Tibial artery (tissue), 4 donors: ENCODE measurements around the gene NADSYN1.

Source experiments
- DNase-seq, 2 donors: peaks; one replicate each; pipeline ENCODE4 v3.0.0-alpha.2; 2019
- H3K27ac ChIP-seq, 2 donors: fragments of 200-600 bp; sonication (generic) in 1 of 2; 1 replicate in 1 of 2; 2 replicates in 1 of 2; pipeline ENCODE4 v1.5.1; 2018 to 2019; ENCODE audit warnings: mild to moderate bottlenecking in 1 of 2
- H3K27me3 ChIP-seq, 2 donors: fragments of 200-600 bp; sonication (generic) in 1 of 2; one replicate each; pipeline versions ENCODE4 v1.5.1 to v1.6.0; 2016 to 2019
- H3K36me3 ChIP-seq, 3 donors: fragments of 200-600 bp; sonication (generic) in 2 of 3; one replicate each; pipeline ENCODE4 v1.5.1; 2016 to 2019; ENCODE audit warnings: mild to moderate bottlenecking in 2 of 3
- H3K4me1 ChIP-seq, 4 donors: fragments of 200-600 bp; sonication (generic) in 2 of 4; 1 replicate in 3 of 4; 2 replicates in 1 of 4; pipeline ENCODE4 v1.5.1; 2016 to 2019
- H3K4me3 ChIP-seq, 2 donors: fragments of 200-600 bp; sonication (generic) in 1 of 2; 1 replicate in 1 of 2; 2 replicates in 1 of 2; pipeline ENCODE4 v1.5.1; 2018 to 2019; ENCODE audit warnings: mild to moderate bottlenecking in 2 of 2
- H3K9me3 ChIP-seq, 3 donors: fragments of 200-600 bp; sonication (generic) in 1 of 3; one replicate each; pipeline ENCODE4 v1.5.1; 2016 to 2019
- intact Hi-C: fragments of 100-400 bp; cut with DNase I; formaldehyde crosslinking; loops from one replicate; pipeline ENCODE4 v1.15.0; 2023; ENCODE audit warnings: low total_unique reads
- TF ChIP-seq, protein P1 (sequence below), 2 experiments: fragments of 200-600 bp in 1 of 2; fragments of 450-650 bp in 1 of 2; IDR thresholded peaks; one replicate each; pipeline ENCODE4 v1.5.1; 2017 to 2019; ENCODE audit warnings: antibody characterized with exemption in 2 of 2, mild to moderate bottlenecking in 1 of 2, moderate library complexity in 1 of 2

NADSYN1 gene

DNA sequence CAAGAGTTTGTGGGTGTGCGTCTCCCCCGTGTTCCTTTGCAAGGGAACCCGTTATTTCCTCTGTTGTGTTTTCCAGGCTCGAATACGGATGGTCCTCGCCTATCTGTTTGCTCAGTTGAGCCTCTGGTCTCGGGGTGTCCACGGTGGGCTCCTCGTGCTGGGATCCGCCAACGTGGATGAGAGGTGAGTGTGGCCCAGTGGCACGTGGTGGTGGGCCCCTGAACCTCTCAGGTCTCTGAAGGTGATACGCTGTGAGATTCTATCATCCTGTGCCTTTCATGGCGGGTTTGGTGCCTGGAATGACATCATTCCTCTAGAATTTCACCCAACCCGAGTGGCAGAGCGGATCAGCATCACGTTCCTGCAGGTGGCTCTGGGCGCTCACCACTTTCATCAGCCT is 32.5 kb downstream of the NADSYN1 start:
- peaks cover 60 to 94% (median 86%) of the 10 kb centered on the region in 3 donors for H3K36me3 ChIP-seq
- no peaks in the 10 kb centered on the region for H3K9me3 ChIP-seq
- H3K27ac ChIP-seq: no peak overlapping the region
- TF ChIP-seq, protein P1, sequence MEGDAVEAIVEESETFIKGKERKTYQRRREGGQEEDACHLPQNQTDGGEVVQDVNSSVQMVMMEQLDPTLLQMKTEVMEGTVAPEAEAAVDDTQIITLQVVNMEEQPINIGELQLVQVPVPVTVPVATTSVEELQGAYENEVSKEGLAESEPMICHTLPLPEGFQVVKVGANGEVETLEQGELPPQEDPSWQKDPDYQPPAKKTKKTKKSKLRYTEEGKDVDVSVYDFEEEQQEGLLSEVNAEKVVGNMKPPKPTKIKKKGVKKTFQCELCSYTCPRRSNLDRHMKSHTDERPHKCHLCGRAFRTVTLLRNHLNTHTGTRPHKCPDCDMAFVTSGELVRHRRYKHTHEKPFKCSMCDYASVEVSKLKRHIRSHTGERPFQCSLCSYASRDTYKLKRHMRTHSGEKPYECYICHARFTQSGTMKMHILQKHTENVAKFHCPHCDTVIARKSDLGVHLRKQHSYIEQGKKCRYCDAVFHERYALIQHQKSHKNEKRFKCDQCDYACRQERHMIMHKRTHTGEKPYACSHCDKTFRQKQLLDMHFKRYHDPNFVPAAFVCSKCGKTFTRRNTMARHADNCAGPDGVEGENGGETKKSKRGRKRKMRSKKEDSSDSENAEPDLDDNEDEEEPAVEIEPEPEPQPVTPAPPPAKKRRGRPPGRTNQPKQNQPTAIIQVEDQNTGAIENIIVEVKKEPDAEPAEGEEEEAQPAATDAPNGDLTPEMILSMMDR (IDR thresholded peaks at IDR 0.05): no peak
- no peak overlapping the region for H3K4me3 ChIP-seq
- intact Hi-C loops: no loop called here
- H3K27me3 ChIP-seq: no peaks in the 10 kb centered on the region
- DNase-seq: no peak
- H3K4me1 ChIP-seq: no peaks in the 10 kb centered on the region

DNA sequence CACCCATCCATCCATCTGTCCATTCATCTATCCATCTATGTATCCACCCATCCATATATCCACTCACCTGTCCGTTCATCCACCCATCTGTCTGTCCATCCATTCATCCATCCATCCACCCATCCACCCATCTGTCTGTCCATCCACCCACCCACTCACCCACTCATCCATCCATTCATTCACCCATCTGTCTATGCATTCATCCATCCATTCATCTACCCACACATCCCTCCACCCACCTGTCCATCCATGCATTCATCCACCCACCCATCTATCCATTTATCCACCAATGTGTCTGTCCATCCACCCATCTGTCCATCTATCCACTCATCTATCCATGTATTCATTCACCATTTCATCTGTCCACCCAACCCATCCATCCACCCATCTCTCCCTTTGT is 33.3 kb downstream of the NADSYN1 start:
- Histone ChIP-seq H3K27me3 (no peaks in the 10 kb centered on the region), H3K4me3 (no peak overlapping the region), H3K27ac (no peak overlapping the region), H3K9me3 (no peaks in the 10 kb centered on the region), H3K36me3 (peaks cover 62 to 94% (median 87%) of the 10 kb centered on the region in 3 donors), H3K4me1 (no peaks in the 10 kb centered on the region)
- no peak for DNase-seq
- TF ChIP-seq, protein P1 (IDR thresholded peaks at IDR 0.05): no peak
- intact Hi-C loops: no loop called here

DNA sequence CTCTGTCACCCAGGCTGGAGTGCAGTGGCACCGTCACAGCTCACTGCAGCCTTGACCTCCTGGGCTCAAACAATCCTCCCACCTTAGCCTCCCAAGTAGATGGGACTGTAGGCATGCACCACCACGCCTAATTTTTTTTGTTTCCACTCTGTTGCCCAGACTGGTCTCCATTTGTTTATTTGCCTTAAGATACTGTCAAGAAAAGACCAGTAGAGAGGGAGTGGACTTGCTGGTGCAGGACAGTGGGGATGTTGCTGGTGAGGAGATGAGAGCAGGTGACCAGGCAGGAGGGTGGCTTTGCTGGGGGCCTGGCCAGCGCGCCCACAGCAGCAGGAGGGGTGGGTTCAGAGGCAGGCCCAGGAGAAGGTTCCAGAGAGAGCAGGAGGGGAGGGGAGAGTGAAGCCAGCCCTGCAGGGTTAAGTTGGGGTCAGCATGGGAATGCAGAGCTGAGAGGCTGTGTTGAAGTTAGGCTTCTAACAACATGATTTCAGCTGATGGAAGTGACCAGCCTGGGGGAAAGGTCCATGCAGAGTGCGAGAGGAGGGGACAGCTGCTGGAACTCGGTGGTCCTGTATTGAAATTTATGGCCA is 35.8 kb downstream of the NADSYN1 start:
- TF ChIP-seq, protein P1 (IDR thresholded peaks at IDR 0.05): no peak
- H3K27ac ChIP-seq: no peak overlapping the region

DNA sequence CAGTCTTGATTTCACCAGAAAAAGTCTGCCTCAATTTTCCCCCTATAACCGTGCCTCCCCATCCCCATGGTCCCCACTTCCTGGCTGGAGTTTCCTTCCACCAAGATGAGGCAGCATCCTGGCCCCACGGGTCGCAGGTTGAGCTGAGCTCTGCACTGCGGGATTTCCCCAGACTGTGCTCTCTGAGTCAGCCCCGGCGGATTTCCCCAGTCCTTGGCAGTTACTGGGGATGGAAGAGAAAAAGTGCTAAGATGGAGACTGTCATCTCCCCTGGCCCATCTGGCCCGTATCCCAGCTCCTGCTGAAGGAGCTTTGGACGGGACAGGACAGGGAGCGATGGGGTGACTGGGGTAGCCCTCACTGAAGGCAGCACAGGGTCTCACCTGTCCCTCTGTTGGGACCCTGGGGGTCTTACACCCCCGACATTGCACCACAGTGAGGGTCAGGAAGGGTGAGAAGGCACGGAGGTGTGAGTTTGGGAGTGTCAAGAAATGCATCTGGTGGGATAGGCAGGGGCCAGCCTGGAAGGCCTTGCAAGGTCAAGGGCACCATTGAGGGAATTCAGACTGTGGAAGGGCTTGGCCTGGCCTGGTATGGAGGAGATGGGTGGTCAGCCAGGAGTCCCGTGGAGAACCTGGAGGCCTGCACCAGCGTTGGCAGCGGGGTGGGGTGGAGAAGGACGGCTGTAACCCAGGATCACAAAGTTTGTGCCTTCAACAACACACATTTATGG is 36.5 kb downstream of the NADSYN1 start:
- Histone ChIP-seq H3K36me3 (peaks cover 55 to 94% (median 71%) of the 10 kb centered on the region in 3 donors), H3K4me1 (no peaks in the 10 kb centered on the region)

More for the DNA sequence above, 35.8 kb downstream of the NADSYN1 start:
- DNase-seq: no peak
- H3K4me1 ChIP-seq: no peaks in the 10 kb centered on the region
- H3K9me3 ChIP-seq: no peaks in the 10 kb centered on the region
- H3K36me3 ChIP-seq: peaks cover 58 to 94% (median 72%) of the 10 kb centered on the region in 3 donors
- intact Hi-C loops: no loop called here
- no peaks in the 10 kb centered on the region for H3K27me3 ChIP-seq
- H3K4me3 ChIP-seq: no peak overlapping the region

DNA sequence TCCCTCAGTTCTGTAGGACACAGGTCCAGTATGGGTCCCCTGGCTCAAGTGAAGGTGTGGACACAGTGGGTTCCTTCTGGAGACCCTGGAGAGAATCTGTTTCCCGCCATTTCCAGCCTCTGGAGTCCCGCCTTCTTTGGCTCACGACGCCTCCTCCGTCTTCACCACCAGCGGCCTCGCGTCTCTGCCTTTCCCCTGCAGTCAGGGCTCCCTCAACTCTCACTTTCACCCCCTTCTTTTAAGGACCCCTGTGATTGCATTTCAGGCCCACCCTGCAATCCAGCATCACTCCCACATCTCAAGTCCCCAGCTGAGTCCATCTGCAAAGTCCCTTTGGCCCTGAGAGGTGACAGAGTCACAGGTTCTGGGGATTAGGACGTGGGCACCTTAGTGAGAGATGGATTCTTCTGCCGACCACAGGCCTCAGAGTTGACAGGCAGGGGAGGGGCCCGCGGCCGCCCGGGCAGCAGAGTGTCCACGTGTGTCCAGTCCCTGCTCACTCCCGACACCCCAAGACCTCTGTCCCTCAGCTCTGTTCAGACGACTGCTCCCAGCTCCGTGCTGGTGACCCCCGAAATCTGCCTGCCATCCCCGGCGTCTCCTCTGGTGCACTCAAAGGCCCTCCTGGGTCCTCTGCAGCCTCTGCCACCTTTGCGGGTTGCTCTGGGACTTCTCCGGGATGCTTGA is 37.2 kb downstream of the NADSYN1 start:
- Histone ChIP-seq H3K4me3 (no peak overlapping the region), H3K27me3 (no peaks in the 10 kb centered on the region), H3K9me3 (no peaks in the 10 kb centered on the region), H3K36me3 (peaks cover 55 to 94% (median 69%) of the 10 kb centered on the region in 3 donors), H3K4me1 (no peaks in the 10 kb centered on the region), H3K27ac (no peak overlapping the region)
- peak in 1 of 2 donors; percentile 51 for DNase-seq
- intact Hi-C loops: no loop called here
- TF ChIP-seq, protein P1 (IDR thresholded peaks at IDR 0.05): no peak

More for the DNA sequence above, 36.5 kb downstream of the NADSYN1 start:
- DNase-seq: no peak
- no peaks in the 10 kb centered on the region for H3K9me3 ChIP-seq
- H3K27ac ChIP-seq: no peak overlapping the region
- H3K27me3 ChIP-seq: no peaks in the 10 kb centered on the region
- intact Hi-C loops: no loop called here
- H3K4me3 ChIP-seq: no peak overlapping the region
- TF ChIP-seq, protein P1 (IDR thresholded peaks at IDR 0.05): no peak
